GM23338 (cell line): Measurements from ENCODE around the gene SERINC5.

Source experiments
- CREB1 ChIP-seq: fragments of 250-450 bp; sonication (Bioruptor Pico); IDR thresholded peaks from 2 replicates; pipeline ENCODE4 v1.5.0; 2020; ENCODE audit warnings: low read depth, mild to moderate bottlenecking, moderate library complexity
- CTCF ChIP-seq, 2 experiments: fragments of 200-600 bp in 1 of 2; sonication (generic) in 1 of 2; conservative IDR thresholded peaks; 2 replicates each; pipeline versions ENCODE4 v1.5.1 to v1.6.1; 2016 to 2017; ENCODE audit warnings: antibody characterized with exemption in 2 of 2, low read depth in 2 of 2, mild to moderate bottlenecking in 2 of 2, moderate library complexity in 1 of 2
- ETS1 ChIP-seq: IDR thresholded peaks from 2 replicates; pipeline ENCODE4 v1.6.1; 2016; ENCODE audit warnings: antibody characterized with exemption
- EZH2 ChIP-seq: fragments of 200-600 bp; sonication (generic); IDR thresholded peaks from one replicate; pipeline ENCODE4 v1.8.0; 2017; ENCODE audit warnings: antibody characterized with exemption, mild to moderate bottlenecking, low read depth; ENCODE audit not compliant: unreplicated experiment
- EZH2phosphoT487 ChIP-seq: fragments of 200-600 bp; sonication (generic); IDR thresholded peaks from one replicate; pipeline ENCODE4 v1.8.1; 2018; ENCODE audit warnings: antibody characterized with exemption; ENCODE audit not compliant: unreplicated experiment
- JUNB ChIP-seq: IDR thresholded peaks from one replicate; pipeline ENCODE4 v1.6.1; 2016; ENCODE audit warnings: antibody characterized with exemption; ENCODE audit not compliant: unreplicated experiment
- NANOG ChIP-seq: IDR thresholded peaks from 2 replicates; pipeline ENCODE4 v1.6.1; 2016; ENCODE audit warnings: antibody characterized with exemption, borderline replicate concordance
- POLR2AphosphoS5 ChIP-seq: IDR thresholded peaks from 2 replicates; pipeline ENCODE4 v1.6.1; 2016; ENCODE audit warnings: antibody characterized with exemption, low read depth
- REST ChIP-seq: IDR thresholded peaks from one replicate; pipeline ENCODE4 v1.6.1; 2018; ENCODE audit warnings: antibody characterized with exemption; ENCODE audit not compliant: unreplicated experiment
- ZNF114 ChIP-seq: fragments of 250-450 bp; sonication (Bioruptor Pico); IDR thresholded peaks from 2 replicates; pipeline ENCODE4 v1.5.0; 2020; ENCODE audit warnings: mild to moderate bottlenecking, moderate library complexity
- ZNF331 ChIP-seq: fragments of 250-450 bp; sonication (Bioruptor Pico); IDR thresholded peaks from 2 replicates; pipeline ENCODE4 v1.5.0; 2020; ENCODE audit warnings: low read depth, mild to moderate bottlenecking, moderate library complexity
- ZNF462 ChIP-seq: fragments of 250-450 bp; sonication (Bioruptor Pico); IDR thresholded peaks from 2 replicates; pipeline ENCODE4 v1.5.0; 2020; ENCODE audit warnings: mild to moderate bottlenecking, moderate library complexity

GRCh38 chr5:80109646-80110478 is 146.0 kb downstream of the SERINC5 start:
- TF ChIP-seq POLR2AphosphoS5 (no peak), EZH2phosphoT487 (no peak), REST (no peak), CTCF (conservative IDR thresholded peaks at IDR 0.05; ENCODE audit: low read depth in 2 of 2) (no peak), CREB1 (CRISPR knock-in tag) (no peak), EZH2 (no peak), ZNF331 (CRISPR knock-in tag) (no peak), ZNF462 (no peak), JUNB (no peak), NANOG (no peak), ETS1 (no peak; the same call in 1 of the 2 replicates), ZNF114 (CRISPR knock-in tag) (no peak)
